GM18907 (cell line): Measurements from ENCODE around the gene GNAI3.
A peak's percentile ranks its signal among the peaks of the same experiment; 100 is the strongest.

Experiments used
- ATAC-seq: cut with Tn5 transposase; IDR thresholded peaks from one replicate; pipeline ENCODE4 v1.9.1; 2021; ENCODE audit warnings: mild to moderate bottlenecking, moderate library complexity; ENCODE audit not compliant: unreplicated experiment

GNAI3 gene

DNA sequence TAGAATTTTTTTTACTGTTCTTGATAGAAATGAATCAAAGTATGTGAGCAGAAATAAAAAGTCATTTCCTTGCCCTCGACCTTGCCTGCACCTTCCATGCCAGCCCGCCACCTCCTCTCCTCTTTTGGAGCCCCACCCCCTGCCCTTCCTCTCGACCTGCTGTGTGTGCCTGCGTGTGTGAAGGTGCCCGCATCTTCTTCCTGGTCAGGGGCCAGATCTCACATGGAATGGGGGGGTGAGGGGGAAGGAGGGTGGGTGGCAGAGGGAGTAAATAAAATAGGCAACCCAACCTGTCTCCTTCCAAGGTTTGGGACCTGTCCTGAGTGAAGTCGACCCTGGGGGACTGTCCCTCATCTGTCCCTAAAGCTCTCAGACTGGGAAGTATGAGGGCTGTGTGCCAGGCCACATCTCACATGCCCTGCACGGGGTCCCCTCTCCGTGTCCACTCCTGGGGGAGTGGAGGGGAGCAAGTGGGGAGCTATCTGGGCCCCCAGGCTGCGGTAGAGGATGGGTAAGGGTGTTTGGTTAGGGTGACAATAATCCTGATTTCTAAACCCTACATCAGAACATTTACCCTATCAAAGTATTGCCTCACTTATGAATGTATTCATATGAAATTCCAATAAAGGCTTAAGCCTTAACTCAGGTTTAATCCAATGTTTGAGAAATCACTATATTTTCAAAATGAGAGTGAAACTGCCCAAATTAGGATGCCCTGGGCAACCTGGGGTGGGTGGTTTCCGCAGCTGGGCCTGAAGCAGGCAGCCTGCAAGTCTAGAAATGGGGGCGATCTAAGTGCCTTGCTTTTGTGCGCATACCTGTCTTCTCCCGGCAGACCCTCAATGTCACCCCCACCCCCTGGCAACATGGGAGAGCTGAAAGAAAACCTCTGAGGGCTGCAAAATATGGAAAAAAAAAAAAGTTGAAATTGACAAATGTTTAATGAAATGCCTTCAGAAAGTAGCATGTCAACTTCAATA is 86.6 kb downstream of the GNAI3 start:
- ATAC-seq = no peak

GRCh38 chr1:109635862-109636200 is 87.4 kb downstream of the GNAI3 start:
- no peak for ATAC-seq

DNA sequence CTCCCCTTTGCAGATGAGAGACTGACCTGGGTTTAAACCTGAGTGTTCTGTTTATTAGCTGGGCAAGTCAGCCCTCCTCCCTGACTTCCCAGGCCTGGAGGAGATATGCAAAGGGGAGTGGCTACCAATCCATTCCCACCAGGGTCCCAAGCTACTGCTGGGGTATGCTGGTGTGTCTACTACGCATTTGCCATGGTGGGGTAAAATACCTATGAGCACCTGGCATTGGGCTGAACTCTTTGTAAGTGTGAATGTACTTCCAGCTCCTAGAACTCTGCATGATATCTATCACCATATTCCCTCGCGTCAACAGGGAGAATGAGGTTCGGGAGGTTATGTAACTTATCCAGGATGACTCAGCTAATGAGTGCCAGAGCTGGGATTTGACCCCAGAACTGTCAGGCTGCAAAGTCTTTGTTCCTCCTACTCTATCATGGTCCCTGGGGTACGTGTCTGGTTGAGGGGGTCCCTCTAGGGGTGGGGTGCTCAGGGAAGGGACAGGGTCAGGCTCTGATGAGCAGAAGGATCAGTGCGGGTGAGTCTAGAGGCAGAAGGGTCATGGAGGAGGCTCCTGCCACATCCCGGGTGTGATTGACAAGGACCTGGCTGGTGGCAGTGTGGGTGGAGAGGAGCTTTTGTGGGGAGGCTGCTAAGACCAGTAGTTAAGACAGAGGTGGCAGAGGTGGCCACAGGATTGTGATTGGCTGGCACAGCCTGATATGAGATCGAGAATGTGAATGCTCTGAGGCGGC is 88.0 kb downstream of the GNAI3 start:
- ATAC-seq = no peak

- no peak for ATAC-seq
These were observed 89.0 kb downstream of the GNAI3 start for GRCh38 chr1:109637446-109637845.

- ATAC-seq = no peak
These were observed 90.8 kb downstream of the GNAI3 start for GRCh38 chr1:109639063-109639840.

DNA sequence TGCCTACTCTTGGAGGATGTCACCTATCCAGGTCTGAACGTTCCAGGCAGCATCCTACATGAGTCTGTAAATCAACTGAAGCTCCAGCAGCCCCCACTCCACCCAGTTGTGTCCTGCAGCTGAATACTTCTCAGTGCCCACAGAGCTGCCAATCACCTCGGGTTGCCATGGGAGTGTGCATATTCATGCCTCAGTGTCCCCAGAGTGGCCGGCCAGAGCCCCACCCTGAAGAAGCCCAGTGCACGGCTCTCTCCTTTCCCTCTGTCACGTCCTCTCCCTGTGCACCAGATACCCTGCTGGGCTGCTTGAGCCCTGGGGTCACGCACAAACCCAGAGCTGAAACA is 91.4 kb downstream of the GNAI3 start:
- ATAC-seq = peak; percentile 10

- ATAC-seq = peak; percentile 66
These were observed 92.0 kb downstream of the GNAI3 start for GRCh38 chr1:109640285-109640865.

DNA sequence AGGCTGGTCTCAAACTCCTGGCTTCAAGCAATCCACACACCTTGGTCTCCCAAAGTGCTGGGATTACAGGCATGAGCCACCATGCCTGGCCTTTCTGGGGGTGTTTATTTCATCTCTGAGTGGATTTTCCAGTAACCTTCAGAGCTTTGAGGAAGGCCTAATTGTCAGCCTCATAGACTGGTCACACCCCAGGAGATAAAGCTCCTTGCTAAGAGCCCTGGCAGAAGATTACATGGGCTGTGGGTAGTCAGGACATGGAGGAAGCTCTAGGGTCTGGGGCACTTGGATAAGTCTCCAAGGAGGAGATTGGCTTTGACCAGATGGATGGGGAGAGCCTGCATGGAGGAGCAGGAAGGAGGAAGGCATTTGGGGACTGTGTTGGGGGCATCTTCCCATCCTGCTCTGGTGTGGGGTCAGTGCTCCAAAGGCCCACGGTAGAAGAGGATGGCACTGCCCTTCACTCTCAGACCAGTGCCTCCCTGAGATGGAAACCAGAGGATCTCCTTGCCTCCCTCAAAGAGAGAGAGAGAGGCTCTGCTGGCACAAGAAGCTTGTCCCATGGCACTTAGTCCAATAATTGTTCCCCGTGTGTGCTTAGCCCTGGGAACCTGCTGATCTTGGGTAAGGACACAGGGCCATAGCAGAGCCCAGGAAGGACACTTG is 92.8 kb downstream of the GNAI3 start:
- ATAC-seq = no peak

DNA sequence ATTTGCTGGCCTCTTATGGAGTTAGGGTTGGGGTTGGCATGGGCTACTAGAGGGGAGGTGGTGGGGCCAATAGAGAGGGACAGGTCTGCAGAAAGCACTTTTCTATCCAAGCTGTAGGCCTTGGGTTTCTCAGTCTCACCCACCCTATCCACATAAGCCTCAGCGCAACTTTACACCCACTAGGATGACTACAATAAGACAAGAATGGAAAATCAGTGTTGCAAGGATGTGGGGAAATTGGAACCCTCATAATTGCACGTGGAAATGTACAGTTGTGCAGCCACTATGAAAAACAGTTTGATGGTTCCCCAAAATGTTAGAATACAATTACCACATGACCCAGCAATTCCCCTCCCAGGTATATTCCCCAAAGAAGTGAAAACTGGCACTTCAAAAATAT is 93.4 kb downstream of the GNAI3 start:
- no peak for ATAC-seq

DNA sequence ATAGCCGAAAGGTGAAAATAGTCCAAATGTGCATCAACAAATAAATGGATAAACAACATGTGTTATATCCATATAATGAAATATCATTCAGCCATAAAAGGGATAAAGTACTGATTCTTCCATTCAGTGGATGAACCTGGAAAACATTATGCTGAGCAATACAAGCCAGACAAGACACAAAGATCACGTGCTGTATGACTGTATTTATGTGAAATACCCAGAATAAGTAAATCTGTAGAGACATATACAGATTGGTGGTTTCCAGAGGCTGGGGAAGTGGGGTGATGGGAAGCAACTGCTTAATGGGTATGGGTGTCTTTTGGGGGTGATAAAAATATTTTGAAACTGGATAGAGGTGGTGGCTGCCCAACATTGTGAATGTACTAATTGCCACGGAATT is 94.2 kb downstream of the GNAI3 start:
- no peak for ATAC-seq

GRCh38 chr1:109643385-109644230 is 95.2 kb downstream of the GNAI3 start:
- ATAC-seq = peak; percentile 80

- no peak for ATAC-seq
These were observed 96.3 kb downstream of the GNAI3 start for GRCh38 chr1:109644670-109645069.

DNA sequence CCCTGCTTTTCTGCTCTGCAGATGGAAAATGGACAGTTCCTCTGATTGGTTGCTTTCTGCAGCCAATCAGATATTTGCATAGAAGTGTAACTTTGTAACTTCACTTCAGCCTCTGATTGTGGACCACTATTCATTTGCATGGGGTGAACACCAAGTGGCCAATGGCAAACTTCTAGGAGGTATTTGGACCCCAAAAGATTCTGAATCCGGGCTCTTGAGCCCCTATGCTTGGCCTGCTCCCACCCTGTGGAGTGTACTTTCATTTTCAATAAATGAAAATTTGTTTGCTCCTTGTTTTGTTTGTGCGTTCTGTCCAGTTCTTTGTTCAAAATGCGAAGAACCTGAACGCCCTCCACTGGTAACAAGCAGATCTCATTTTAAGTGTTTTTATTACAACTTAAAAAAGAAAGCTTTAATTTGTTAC is 101.1 kb downstream of the GNAI3 start:
- no peak for ATAC-seq

- ATAC-seq = no peak
These were observed 102.2 kb downstream of the GNAI3 start for GRCh38 chr1:109650609-109651008.

DNA sequence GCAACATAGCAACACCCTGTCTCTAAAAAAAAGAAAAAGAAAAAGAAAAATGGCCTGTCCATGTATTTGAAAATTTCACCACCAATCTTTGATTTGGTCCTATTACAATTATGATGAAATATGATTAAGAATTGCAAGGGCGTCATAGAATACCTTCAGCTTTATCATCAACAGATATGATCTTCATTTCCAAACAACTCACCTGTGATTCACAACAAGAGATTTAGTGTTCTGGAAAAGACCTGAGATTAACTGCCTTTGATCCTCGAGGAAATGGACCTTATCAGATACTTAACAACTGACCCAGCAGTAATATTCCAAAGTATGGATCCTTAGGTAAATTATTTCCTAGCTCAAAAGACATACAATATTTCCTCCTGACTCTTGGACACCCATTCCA is 104.0 kb downstream of the GNAI3 start:
- no peak for ATAC-seq

DNA sequence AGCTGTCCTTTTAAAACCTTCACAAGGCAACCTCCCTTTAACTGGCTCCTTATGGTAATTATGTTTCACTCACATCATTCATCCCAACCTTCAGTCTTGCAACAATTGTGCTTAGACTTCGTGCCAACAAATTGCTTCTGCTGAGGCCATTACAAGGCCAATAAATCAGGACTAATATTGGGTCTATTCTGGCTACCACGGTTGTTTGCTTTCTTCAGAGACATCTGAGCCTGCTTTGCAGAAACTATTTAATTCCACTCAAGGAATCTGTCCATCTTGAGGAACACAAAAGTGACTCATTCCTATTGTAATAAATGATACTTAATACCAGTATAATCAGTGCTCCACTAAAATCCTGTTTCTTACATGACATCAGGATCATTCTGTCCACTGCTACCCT is 104.9 kb downstream of the GNAI3 start:
- ATAC-seq = no peak

GRCh38 chr1:109654519-109654918 is 106.1 kb downstream of the GNAI3 start:
- no peak for ATAC-seq

DNA sequence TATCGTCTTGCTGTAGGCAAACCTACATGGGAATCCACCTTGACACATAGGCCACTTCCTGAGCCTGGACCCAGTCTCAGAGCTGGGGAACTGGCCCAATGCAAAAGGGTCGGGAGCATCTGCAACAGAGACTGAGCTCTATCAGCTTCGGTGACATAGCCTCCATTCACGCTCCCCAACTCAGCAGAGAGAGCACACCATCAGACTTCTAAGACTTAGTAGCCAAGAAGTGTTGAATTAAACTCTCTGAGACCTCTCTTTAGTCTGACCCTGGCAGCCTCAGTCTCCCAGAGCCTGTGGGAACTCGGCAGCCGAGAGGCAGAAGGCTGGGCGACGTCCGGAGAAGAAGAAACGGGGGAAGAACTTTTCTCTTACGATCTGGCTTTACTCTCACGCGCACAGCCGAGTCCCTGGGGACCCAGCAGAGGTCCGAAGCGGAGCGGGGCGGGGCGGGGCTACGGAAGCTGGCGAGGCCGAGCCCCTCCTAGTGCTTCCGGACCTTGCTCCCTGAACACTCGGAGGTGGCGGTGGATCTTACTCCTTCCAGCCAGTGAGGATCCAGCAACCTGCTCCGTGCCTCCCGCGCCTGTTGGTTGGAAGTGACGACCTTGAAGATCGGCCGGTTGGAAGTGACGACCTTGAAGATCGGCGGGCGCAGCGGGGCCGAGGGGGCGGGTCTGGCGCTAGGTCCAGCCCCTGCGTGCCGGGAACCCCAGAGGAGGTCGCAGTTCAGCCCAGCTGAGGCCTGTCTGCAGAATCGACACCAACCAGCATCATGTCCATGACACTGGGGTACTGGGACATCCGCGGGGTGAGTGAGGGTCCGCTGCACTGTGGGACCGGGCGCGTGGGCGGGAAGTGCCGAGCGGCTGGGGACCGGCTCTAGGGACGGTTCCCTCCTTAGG is 107.5 kb downstream of the GNAI3 start, which contains the start of gene GSTM4:
Gene GSTM4, plus strand, starts transcription at position 485 of the 905 bp plus-strand sequence. Its CDS starts 291 bp downstream, at position 776.
- peak; percentile 89 for ATAC-seq
